ENCODE data around the gene RPS6KA2. TPM values are rescaled to one million over a fixed set of nuclear protein-coding genes. Genes with fewer than 3 reads are reported as not detected.

RPS6KA2 gene
- total and polyA plus RNA-seq, 2 experiments from 2014 or later: 12.5 to 25.3 TPM

GRCh38 chr6:166379103-166379586, 247.9 kb downstream of the RPS6KA2 start:
- no peak overlapping the region for H2AFZ ChIP-seq
- peaks cover 1% of the 10 kb centered on the region; the same call in 1 of the 2 replicates for H3K9me2 ChIP-seq (ENCODE audit: insufficient read depth)
- Mint-ChIP-seq H3K27ac (no peak overlapping the region), H3K9me3 (no peaks in the 10 kb centered on the region), H3K27me3 (ENCODE audit: insufficient read depth, low read depth, poor library complexity) (peaks cover 4% of the 10 kb centered on the region), H3K4me1 (peaks cover 17% of the 10 kb centered on the region; the same call in 2 of the 3 replicates), H3K36me3 (ENCODE audit: low read depth) (no peaks in the 10 kb centered on the region), H3K4me3 (no peak overlapping the region)
- no peak overlapping the region for H3K27ac ChIP-seq (ENCODE audit: low read depth)
- ATAC-seq: no peak
- H4K20me1 ChIP-seq (replicated peaks; ENCODE audit: insufficient read depth): no peaks in the 10 kb centered on the region
- H3K4me3 ChIP-seq: no peak overlapping the region
- H3K4me2 ChIP-seq: no peak overlapping the region
- no peaks in the 10 kb centered on the region for H3K27me3 ChIP-seq (ENCODE audit: insufficient read depth)
- H3K79me2 ChIP-seq (replicated peaks; ENCODE audit: insufficient read depth): peaks cover 27% of the 10 kb centered on the region
- H3K36me3 ChIP-seq (ENCODE audit: insufficient read depth): no peaks in the 10 kb centered on the region
- DNase-seq (ENCODE audit: low spot score): no peak
- peaks cover 17% of the 10 kb centered on the region for H3K4me1 ChIP-seq (ENCODE audit: insufficient read depth)
- TF ChIP-seq JUNB (IDR thresholded peaks at IDR 0.05; ENCODE audit: unreplicated experiment) (no peak), NANOG (IDR thresholded peaks at IDR 0.05; ENCODE audit: borderline replicate concordance) (no peak), REST (IDR thresholded peaks at IDR 0.05; ENCODE audit: unreplicated experiment) (no peak), POLR2AphosphoS5 (IDR thresholded peaks at IDR 0.05; ENCODE audit: low read depth) (no peak), CTCF (conservative IDR thresholded peaks at IDR 0.05; ENCODE audit: low read depth in 2 of 2) (no peak), CREB1 (CRISPR knock-in tag; IDR thresholded peaks at IDR 0.05; ENCODE audit: low read depth) (no peak), EZH2 (IDR thresholded peaks at IDR 0.05; ENCODE audit: low read depth, unreplicated experiment) (no peak), ZNF114 (CRISPR knock-in tag; IDR thresholded peaks at IDR 0.05) (no peak), ETS1 (IDR thresholded peaks at IDR 0.05) (no peak), ZNF462 (CRISPR knock-in tag; IDR thresholded peaks at IDR 0.05) (no peak)
- no peaks in the 10 kb centered on the region for H3F3A ChIP-seq (replicated peaks; ENCODE audit: low read depth)
